Measurements from ENCODE around the gene APP. TPM values are rescaled to one million over a fixed set of nuclear protein-coding genes. Genes with fewer than 3 reads are reported as not detected.

Gene APP
- total and polyA plus RNA-seq, 10 of the 15 experiments (the other 5 are each of a cell fraction or from before 2014, with no cell fraction given): 8.8 to 94.9 (median 51.0) TPM

DNA sequence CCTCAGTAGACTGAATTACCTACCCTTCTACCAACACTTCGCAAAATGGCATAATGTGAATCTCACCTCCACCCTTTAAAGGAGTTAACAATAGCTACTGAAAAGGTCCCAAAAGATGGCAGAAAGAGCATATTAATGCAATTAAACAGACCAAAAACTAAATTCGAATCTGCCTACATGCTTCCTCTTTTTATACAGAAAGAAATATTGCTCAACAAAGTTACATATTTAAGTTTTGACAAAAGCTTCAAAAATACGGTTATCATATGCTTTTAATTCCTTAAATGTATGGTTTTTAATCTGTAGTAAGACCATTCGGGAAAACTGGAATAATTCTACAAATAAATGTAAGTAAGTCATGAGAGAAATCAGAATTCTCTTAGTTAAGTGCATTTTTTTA lies 2.2 kb downstream of the APP start:
- RAD21 ChIA-PET (ENCODE audit: unreplicated experiment): interaction anchor here (0.5 to 1.4 kb wide), 6 partner anchors 10 to 561 kb away, joined by 3 to 6 read pairs (median 3); partner anchors contain the start of gene MRPL39
- intact Hi-C loops (cut with micrococcal nuclease; ENCODE audit: unreplicated experiment): loop anchor here (5.0 to 10.0 kb wide), 3 partner anchors 271 to 564 kb away; partner anchors contain the start of genes ATP5PF, GABPA and MRPL39
- CTCF ChIA-PET: interaction anchor here (1.0 to 4.3 kb wide), 8 partner anchors 10 to 560 kb away, joined by 3 to 25 read pairs (median 3); no protein-coding TSS in a partner anchor
- no peaks in the 10 kb centered on the region for H4K20me1 ChIP-seq (ENCODE audit: control insufficient read depth, insufficient read depth)
- in situ Hi-C loops (cut with MboI): loop anchor here (10.0 kb wide), 1 partner anchor 564 kb away; the partner anchor contains the start of gene MRPL39
- no peaks in the 10 kb centered on the region for H3K36me3 ChIP-seq (ENCODE audit: control insufficient read depth in 2 of 2, insufficient read depth in 2 of 2, low read length in 1 of 2)
- FAIRE-seq: no peak
- H3K4me2 ChIP-seq (ENCODE audit: control insufficient read depth, insufficient read depth): peak overlapping the region; percentile 62
- 31% methylated on average over 4 of the region's 4 CpGs for WGBS (ENCODE audit: insufficient coverage, insufficient replicate concordance, low lambda C conversion rate, missing lambda C conversion rate)
- H3K27me3 ChIP-seq (replicated peaks in 1 of 2; ENCODE audit: control insufficient read depth in 2 of 2, insufficient read depth in 2 of 2, low read length in 1 of 2): no peaks in the 10 kb centered on the region
- POLR2A ChIA-PET: no interaction called here
- no peaks in the 10 kb centered on the region for H3K4me1 ChIP-seq (ENCODE audit: control insufficient read depth, insufficient read depth, low read length)
- no peak overlapping the region for H2AFZ ChIP-seq (ENCODE audit: control insufficient read depth, low read depth, low read length)
- no TSS peak for BruUV-seq (replicated peaks)
- ATAC-seq: no peak
- SMC1A ChIA-PET (ENCODE audit: uncharacterized antibody, unreplicated experiment): interaction anchor here (0.9 to 1.4 kb wide), 5 partner anchors 8 to 560 kb away, joined by 3 to 6 read pairs (median 3); no protein-coding TSS in a partner anchor
- H3K79me2 ChIP-seq (ENCODE audit: control insufficient read depth, insufficient read depth, low read length): peaks cover 37% of the 10 kb centered on the region
- H3K27ac ChIP-seq (ENCODE audit: control insufficient read depth, insufficient read depth): no peak overlapping the region
- TF ChIP-seq, protein P1, sequence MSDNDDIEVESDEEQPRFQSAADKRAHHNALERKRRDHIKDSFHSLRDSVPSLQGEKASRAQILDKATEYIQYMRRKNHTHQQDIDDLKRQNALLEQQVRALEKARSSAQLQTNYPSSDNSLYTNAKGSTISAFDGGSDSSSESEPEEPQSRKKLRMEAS (IDR thresholded peaks at IDR 0.05; ENCODE audit: low read depth, low read length): no peak
- TF ChIP-seq ZNF24 (IDR thresholded peaks at IDR 0.05) (no peak), NFIC (IDR thresholded peaks at IDR 0.05; ENCODE audit: low read depth, low read length) (no peak), CHD1 (IDR thresholded peaks at IDR 0.05; ENCODE audit: low read depth, low read length) (no peak), TBL1XR1 (IDR thresholded peaks at IDR 0.05; ENCODE audit: low read depth, low read length) (no peak), SIN3A (IDR thresholded peaks at IDR 0.05; ENCODE audit: low read depth, low read length) (no peak), NR2F1 (conservative IDR thresholded peaks at IDR 0.05) (no peak), ZNF384 (IDR thresholded peaks at IDR 0.05; ENCODE audit: borderline replicate concordance, low read depth, low read length) (no peak), SUZ12 (IDR thresholded peaks at IDR 0.05; ENCODE audit: unreplicated experiment) (no peak), BCL11A (IDR thresholded peaks at IDR 0.05; ENCODE audit: low read depth, low read length) (no peak), EP300 (IDR thresholded peaks at IDR 0.05; ENCODE audit: borderline replicate concordance in 1 of 2, control insufficient read depth in 1 of 2, low read depth in 2 of 2, low read length in 2 of 2) (no peak), FOXK2 (IDR thresholded peaks at IDR 0.05) (no peak)
- TF ChIP-seq, protein P2, sequence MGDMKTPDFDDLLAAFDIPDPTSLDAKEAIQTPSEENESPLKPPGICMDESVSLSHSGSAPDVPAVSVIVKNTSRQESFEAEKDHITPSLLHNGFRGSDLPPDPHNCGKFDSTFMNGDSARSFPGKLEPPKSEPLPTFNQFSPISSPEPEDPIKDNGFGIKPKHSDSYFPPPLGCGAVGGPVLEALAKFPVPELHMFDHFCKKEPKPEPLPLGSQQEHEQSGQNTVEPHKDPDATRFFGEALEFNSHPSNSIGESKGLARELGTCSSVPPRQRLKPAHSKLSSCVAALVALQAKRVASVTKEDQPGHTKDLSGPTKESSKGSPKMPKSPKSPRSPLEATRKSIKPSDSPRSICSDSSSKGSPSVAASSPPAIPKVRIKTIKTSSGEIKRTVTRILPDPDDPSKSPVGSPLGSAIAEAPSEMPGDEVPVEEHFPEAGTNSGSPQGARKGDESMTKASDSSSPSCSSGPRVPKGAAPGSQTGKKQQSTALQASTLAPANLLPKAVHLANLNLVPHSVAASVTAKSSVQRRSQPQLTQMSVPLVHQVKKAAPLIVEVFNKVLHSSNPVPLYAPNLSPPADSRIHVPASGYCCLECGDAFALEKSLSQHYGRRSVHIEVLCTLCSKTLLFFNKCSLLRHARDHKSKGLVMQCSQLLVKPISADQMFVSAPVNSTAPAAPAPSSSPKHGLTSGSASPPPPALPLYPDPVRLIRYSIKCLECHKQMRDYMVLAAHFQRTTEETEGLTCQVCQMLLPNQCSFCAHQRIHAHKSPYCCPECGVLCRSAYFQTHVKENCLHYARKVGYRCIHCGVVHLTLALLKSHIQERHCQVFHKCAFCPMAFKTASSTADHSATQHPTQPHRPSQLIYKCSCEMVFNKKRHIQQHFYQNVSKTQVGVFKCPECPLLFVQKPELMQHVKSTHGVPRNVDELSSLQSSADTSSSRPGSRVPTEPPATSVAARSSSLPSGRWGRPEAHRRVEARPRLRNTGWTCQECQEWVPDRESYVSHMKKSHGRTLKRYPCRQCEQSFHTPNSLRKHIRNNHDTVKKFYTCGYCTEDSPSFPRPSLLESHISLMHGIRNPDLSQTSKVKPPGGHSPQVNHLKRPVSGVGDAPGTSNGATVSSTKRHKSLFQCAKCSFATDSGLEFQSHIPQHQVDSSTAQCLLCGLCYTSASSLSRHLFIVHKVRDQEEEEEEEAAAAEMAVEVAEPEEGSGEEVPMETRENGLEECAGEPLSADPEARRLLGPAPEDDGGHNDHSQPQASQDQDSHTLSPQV (IDR thresholded peaks at IDR 0.05): no peak
- TF ChIP-seq, protein P3, sequence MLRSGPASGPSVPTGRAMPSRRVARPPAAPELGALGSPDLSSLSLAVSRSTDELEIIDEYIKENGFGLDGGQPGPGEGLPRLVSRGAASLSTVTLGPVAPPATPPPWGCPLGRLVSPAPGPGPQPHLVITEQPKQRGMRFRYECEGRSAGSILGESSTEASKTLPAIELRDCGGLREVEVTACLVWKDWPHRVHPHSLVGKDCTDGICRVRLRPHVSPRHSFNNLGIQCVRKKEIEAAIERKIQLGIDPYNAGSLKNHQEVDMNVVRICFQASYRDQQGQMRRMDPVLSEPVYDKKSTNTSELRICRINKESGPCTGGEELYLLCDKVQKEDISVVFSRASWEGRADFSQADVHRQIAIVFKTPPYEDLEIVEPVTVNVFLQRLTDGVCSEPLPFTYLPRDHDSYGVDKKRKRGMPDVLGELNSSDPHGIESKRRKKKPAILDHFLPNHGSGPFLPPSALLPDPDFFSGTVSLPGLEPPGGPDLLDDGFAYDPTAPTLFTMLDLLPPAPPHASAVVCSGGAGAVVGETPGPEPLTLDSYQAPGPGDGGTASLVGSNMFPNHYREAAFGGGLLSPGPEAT (IDR thresholded peaks at IDR 0.05; ENCODE audit: low read depth): no peak
- no peaks in the 10 kb centered on the region for H3K9me3 ChIP-seq (replicated peaks; ENCODE audit: control insufficient read depth, insufficient read depth, low read length)
- no peak for DNase-seq (ENCODE audit: low read depth, low spot score)
- H3K4me3 ChIP-seq: peak overlapping the region; percentile 84; the same call in 1 of the 2 replicates
- H3K9ac ChIP-seq (ENCODE audit: control insufficient read depth, insufficient read depth, low read length): no peak overlapping the region

Measured in GM12878 (cell line).